Measurements from ENCODE around the gene FOXO4. TPM values are rescaled to one million over a fixed set of nuclear protein-coding genes. Genes with fewer than 3 reads are reported as not detected.

Gene FOXO4
- total RNA-seq, 1 experiment from 2014 or later = 48.3 TPM

GRCh38 chrX:71100581-71101505, 5.2 kb downstream of the FOXO4 start (continued):
- TF ChIP-seq CDX4 (CRISPR knock-in tag; IDR thresholded peaks at IDR 0.05; ENCODE audit: borderline replicate concordance) (no peak), HMGXB4 (CRISPR knock-in tag; IDR thresholded peaks at IDR 0.05) (no peak), SOX15 (CRISPR knock-in tag; IDR thresholded peaks at IDR 0.05) (no peak), ZNF396 (CRISPR knock-in tag; IDR thresholded peaks at IDR 0.05; ENCODE audit: borderline replicate concordance) (no peak), ZNF671 (CRISPR knock-in tag; IDR thresholded peaks at IDR 0.05) (no peak), NFE2L1 (CRISPR knock-in tag; IDR thresholded peaks at IDR 0.05) (no peak), KAT7 (CRISPR knock-in tag; IDR thresholded peaks at IDR 0.05; ENCODE audit: borderline replicate concordance) (no peak), ZSCAN18 (CRISPR knock-in tag; IDR thresholded peaks at IDR 0.05) (no peak), RELA (CRISPR knock-in tag; IDR thresholded peaks at IDR 0.05; ENCODE audit: borderline replicate concordance) (no peak), PRDM15 (CRISPR knock-in tag; IDR thresholded peaks at IDR 0.05) (no peak), ZNF532 (CRISPR knock-in tag; IDR thresholded peaks at IDR 0.05; ENCODE audit: borderline replicate concordance) (no peak)

- Mint-ChIP-seq H3K9me3 (no peaks in the 10 kb centered on the region), H3K4me1 (peaks cover 62% of the 10 kb centered on the region), H3K27me3 (ENCODE audit: low read depth) (peaks cover 5% of the 10 kb centered on the region), H3K4me3 (no peak overlapping the region), H3K36me3 (0 out of 2 replicates have a peak, but pooled peaks cover 3% of the 10 kb centered on the region), H3K27ac (no peak overlapping the region)
- ChIA-PET CTCF (interaction anchor here (0.8 to 1.5 kb wide), 2 partner anchors 10 to 34 kb away, joined by 3 to 4 read pairs; partner anchors contain the start of gene SNX12), POLR2A (interaction anchor here (0.6 kb wide), 1 partner anchor 23 kb away, joined by 3 read pairs; no protein-coding TSS in a partner anchor)
- no peak for ATAC-seq
- no peak for DNase-seq (ENCODE audit: low spot score)
- TF ChIP-seq ZNF232 (CRISPR knock-in tag; IDR thresholded peaks at IDR 0.05) (no peak), ZNF263 (CRISPR knock-in tag; IDR thresholded peaks at IDR 0.05; ENCODE audit: low read depth) (no peak), ZSCAN18 (CRISPR knock-in tag; IDR thresholded peaks at IDR 0.05) (no peak), ATF3 (CRISPR knock-in tag; conservative IDR thresholded peaks at IDR 0.05) (no peak), ZNF121 (CRISPR knock-in tag; IDR thresholded peaks at IDR 0.05) (no peak), PRDM15 (CRISPR knock-in tag; IDR thresholded peaks at IDR 0.05) (no peak), JAZF1 (CRISPR knock-in tag; IDR thresholded peaks at IDR 0.05) (no peak)
Observed at GRCh38 chrX:71102292-71102691, 6.6 kb downstream of the FOXO4 start.
